M059J (cell line): Measurements from ENCODE around the gene SUPV3L1. TPM values are rescaled to one million over a fixed set of nuclear protein-coding genes. Genes with fewer than 3 reads are reported as not detected.

Experiments used
- DNase-seq: peaks from one replicate; pipeline ENCODE4 v3.0.0-alpha.2; 2012; ENCODE audit warnings: low read depth
- total RNA-seq: library from RNA; depleted of rRNA; stranded (reverse); fragments of >200 nt; shearing (Covaris generic); gene quantifications from 2 replicates; pipeline ENCODE4 v1.2.3, GENCODE V29; 2014

Gene SUPV3L1
- total RNA-seq, 1 experiment from 2014 or later, result 44.5 TPM

DNA sequence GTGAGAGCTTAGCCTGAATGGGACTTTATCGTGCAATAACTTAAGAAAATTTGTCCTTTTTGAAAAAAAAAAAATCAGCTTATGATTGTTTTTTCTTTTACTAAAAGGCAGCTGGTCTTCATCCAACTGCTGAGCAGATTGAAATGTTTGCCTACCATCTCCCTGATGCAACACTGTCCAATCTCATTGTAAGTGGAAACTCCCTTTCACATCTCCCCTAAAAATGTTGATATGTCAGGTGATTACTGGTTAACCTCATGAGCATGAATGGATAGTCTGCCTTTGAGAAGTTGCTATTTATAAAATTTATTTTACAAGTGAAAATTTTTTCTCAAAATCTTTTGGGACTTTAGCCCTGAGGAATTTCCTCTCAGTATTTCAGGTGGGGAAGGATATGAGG lies 22.3 kb downstream of the SUPV3L1 start:
- DNase-seq, result no peak

- DNase-seq, result no peak
These were observed 28.7 kb downstream of the SUPV3L1 start for GRCh38 chr10:69208761-69209160.

DNA sequence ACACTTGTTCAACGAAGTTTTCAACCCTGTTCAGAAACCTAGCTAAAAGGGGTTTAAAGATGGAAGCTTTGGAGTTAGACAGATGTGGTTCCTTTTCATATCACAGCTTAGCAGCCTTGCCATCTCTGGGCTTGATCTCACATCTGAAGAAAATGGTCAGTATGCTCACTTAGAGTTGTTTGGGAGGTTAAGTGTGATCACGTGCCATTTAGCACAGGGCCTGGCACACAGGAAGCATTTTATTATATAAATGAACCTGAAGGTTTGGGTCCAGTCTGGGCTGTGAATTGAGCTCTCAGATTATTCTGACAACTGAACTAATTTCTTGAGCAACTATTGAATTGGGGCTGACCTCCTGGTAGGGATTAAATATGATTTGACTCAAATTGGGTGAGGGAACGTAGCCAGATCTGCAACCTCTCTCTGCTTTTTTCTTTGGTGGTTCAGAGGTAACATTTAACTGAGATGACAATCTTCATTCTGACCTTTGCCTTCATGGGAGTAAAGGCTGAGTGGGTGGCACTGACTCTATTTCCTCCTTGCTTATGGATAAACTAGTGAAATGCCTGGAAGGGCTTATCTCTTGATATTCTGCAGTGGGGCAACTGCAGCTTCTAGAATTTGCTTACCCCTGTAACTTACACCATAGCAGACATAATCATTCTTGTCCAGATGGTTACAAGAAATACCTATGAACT lies 29.9 kb downstream of the SUPV3L1 start:
- DNase-seq, result no peak

- DNase-seq, result no peak
These were observed 31.1 kb downstream of the SUPV3L1 start for GRCh38 chr10:69211104-69211503.

- DNase-seq, result no peak
These were observed 31.5 kb downstream of the SUPV3L1 start for GRCh38 chr10:69211524-69211923.

GRCh38 chr10:69213591-69214311 lies 33.7 kb downstream of the SUPV3L1 start:
- DNase-seq, result no peak

GRCh38 chr10:69214666-69215131 lies 34.7 kb downstream of the SUPV3L1 start:
- DNase-seq, result no peak

DNA sequence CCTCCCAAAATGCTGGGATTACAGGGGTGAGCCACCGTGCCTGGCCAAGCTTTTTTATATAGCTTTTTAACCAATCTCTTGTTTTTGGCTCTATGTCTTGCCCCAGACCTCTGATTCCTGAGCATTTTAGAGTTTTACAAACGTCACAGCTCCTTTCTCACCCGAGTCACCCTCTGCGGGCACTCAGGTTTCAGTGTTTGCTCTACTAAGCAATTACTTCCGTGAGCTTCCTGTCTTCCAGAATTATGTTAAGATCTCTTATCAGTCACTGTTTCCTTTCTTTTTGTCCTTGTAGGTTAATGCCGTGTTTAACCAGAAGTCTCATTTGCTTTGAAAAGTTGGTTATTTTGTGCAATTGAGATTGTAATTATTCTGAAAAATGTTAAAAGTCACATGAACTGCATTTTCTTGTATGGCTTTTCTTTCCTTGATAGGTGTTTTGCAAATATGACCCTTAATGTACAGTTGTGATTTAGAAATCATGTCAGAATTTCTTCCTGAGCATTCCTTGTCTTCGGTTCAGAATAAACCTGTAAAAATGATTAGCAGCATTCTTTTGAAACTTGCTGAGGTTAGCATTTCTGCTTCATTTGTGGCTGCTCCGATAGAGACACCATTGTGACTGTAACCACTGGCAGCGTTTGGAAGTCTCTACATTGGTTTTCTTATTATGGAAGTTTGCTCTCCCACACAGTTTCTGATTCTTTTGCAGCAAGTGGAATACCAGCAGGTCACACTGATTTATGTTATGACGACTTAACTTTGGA lies 35.6 kb downstream of the SUPV3L1 start:
- DNase-seq, result peak; percentile 32

- DNase-seq, result no peak
These were observed 36.6 kb downstream of the SUPV3L1 start for GRCh38 chr10:69216577-69217118.

DNA sequence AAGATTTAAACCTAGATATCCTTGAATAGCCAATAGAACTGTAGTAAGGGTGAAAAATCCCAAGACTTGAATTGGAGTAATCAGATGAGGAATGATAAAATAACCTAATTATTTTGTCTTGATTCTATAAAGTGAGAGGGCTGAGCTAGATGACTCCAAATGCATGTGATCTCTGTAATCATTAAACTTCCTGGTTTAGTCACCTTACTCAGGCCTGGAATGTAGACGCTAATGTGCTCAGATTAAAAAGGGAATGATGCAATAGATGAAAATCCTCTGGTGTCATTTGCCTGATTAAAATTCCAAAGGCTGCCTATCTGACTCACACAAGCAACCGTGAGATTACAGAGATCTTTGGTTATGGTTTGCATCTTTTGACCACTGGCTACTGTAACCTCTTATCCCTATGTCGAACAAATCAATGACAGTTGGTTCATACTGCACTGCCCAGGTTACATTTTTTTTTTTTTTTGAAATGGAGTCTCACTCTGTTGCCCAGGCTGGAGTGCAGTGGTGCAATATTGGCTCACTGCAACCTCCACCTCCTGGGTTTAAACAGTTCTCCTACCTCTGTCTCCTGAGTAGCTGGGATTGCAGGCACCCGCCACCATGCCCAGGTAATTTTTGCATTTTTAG lies 37.2 kb downstream of the SUPV3L1 start:
- DNase-seq, result peak; percentile 90

DNA sequence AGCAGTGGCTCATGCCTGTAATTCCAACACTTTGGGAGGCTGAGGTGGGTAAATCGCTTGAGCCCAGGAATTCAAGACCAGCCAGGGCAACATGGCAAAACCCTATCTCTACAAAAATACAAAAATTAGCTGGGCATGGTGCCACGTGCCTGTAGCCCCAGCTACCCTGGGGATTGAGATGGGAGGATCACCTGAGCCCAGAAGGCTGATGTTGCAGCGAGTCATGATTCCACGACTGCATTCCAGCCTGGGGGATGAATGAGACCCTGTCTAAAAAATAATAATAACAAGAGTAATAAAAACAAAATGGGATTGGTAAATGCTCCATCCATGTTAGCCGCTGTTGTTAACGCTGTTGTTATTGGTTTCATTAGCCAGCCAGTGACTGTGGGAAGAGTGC lies 38.8 kb downstream of the SUPV3L1 start:
- DNase-seq, result peak; percentile 54

GRCh38 chr10:69220041-69220451 lies 40.0 kb downstream of the SUPV3L1 start, which contains the start of gene HKDC1:
HKDC1 (plus strand) TSS chr10:69220332; CDS start chr10:69220436, 104 bp downstream.
- DNase-seq, result peak; percentile 50

- DNase-seq, result no peak
These were observed 40.5 kb downstream of the SUPV3L1 start for GRCh38 chr10:69220507-69220906.

- peak; percentile 89 for DNase-seq
These were observed 42.4 kb downstream of the SUPV3L1 start for GRCh38 chr10:69222157-69223027.

GRCh38 chr10:69223028-69223342 lies 43.0 kb downstream of the SUPV3L1 start:
- no peak for DNase-seq

DNA sequence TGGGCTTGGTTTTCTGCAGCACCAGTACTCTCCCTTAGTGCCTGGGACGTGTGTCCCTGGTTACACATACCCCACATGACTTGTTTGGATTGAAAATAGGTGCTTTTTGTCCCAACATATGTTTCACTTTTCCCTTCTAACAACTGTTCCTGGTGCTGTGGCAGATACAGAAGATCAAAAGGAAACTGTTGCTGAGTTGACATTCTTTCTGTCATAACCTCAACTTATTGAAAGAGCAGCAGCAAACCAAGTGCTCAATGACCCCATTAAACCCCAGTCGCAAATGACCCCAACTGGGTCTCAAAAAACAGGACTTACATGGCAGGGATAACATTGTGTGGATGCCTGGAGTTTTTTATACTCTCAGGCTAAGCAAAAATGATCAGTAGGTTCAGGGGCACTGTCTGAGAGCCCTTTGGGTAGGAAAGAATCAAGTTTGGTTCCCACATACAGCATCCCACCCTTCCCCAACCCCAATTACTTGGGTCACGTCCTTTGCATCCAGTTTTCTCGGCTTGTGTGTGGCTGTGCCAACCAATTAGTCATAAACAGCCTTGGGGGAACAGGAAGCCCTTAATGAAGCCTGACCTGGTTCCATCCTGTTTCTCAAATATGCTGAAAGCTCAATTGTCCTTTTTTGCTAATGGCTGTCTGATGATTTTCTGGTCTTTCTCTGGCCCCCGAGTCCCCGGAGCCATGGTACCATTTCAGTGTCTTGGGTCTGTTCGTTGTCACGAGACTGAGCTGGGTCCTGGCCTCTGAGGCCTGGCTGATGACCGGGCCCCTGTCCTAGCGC lies 45.0 kb downstream of the SUPV3L1 start:
- peak; percentile 79 for DNase-seq

GRCh38 chr10:69225681-69226080 lies 45.6 kb downstream of the SUPV3L1 start:
- DNase-seq, result no peak

DNA sequence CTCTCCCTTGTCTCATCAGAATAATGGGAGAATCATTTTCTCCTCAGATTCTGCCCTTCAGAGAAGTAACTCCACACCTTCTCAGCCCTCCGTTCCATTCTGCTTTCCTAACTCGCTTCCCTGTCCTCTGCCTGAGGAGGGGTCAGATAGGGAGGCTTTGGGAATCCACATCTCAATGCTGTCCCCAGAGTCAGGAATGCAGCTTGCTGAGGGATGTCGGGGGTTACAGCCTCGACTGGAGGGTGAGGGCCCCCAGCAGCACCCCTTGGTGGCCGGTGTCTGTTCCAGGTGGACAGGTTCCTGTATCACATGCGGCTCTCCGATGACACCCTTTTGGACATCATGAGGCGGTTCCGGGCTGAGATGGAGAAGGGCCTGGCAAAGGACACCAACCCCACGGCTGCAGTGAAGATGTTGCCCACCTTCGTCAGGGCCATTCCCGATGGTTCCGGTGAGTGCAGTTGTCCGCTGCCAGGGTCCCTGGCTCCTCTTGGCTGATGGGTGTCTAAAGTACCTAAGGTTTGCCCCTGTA lies 47.0 kb downstream of the SUPV3L1 start:
- DNase-seq, result no peak

- DNase-seq, result no peak
These were observed 48.1 kb downstream of the SUPV3L1 start for GRCh38 chr10:69228151-69228550.

GRCh38 chr10:69229616-69229916 lies 49.5 kb downstream of the SUPV3L1 start:
- DNase-seq, result no peak
